SU-DHL-6 (cell line): ENCODE results near the gene ADAMTS14.

Experiments used
- H2AFZ ChIP-seq: fragments of 200-600 bp; sonication (generic); 2 replicates; pipeline ENCODE4 v1.6.1; 2014; ENCODE audit warnings: low read depth, mild to moderate bottlenecking, moderate library complexity, mixed read lengths, antibody characterized with exemption, low read length; ENCODE audit not compliant: severe bottlenecking
- H3F3A ChIP-seq: fragments of 200-600 bp; shearing (Covaris generic); 2 replicates; pipeline ENCODE4 v1.6.0; 2016; ENCODE audit warnings: antibody characterized with exemption, mild to moderate bottlenecking; ENCODE audit not compliant: insufficient read depth
- H3K27ac ChIP-seq: fragments of 200-600 bp; sonication (generic); 2 replicates; pipeline ENCODE4 v1.5.1; 2016; ENCODE audit warnings: low read depth, mild to moderate bottlenecking, low read length, moderate library complexity, mixed read lengths
- H3K27me3 ChIP-seq: fragments of 200-600 bp; sonication (generic), shearing (Covaris generic); 2 replicates; pipeline ENCODE4 v1.6.0; 2014; ENCODE audit warnings: mild to moderate bottlenecking, low read length
- H3K36me3 ChIP-seq: fragments of 200-600 bp; sonication (generic); 2 replicates; pipeline ENCODE4 v1.6.1; 2014; ENCODE audit warnings: mild to moderate bottlenecking, low read length, mixed read lengths
- H3K4me2 ChIP-seq: fragments of 300-600, 200-600 bp; shearing (Covaris generic), sonication (generic); 2 replicates; pipeline ENCODE4 v1.6.0; 2014; ENCODE audit warnings: low read length, low read depth, mild to moderate bottlenecking; ENCODE audit not compliant: poor library complexity, severe bottlenecking
- H3K4me3 ChIP-seq: fragments of 200-600 bp; sonication (generic); 2 replicates; pipeline ENCODE4 v1.5.1; 2014; ENCODE audit warnings: antibody characterized with exemption, low read length, mild to moderate bottlenecking, mixed read lengths; ENCODE audit not compliant: insufficient read depth, poor library complexity, severe bottlenecking
- H3K79me2 ChIP-seq: fragments of 200-600 bp; sonication (generic); 2 replicates; pipeline ENCODE4 v1.6.1; 2014; ENCODE audit warnings: mild to moderate bottlenecking, low read length, moderate library complexity; ENCODE audit not compliant: insufficient read depth
- H3K9ac ChIP-seq: fragments of 200-600 bp; sonication (generic); 2 replicates; pipeline ENCODE4 v1.7.0; 2014; ENCODE audit warnings: mild to moderate bottlenecking, low read length
- H3K9me2 ChIP-seq: fragments of 200-600 bp; sonication (generic); replicated peaks from 2 replicates; pipeline ENCODE4 v1.6.1; 2014; ENCODE audit warnings: low read length; ENCODE audit not compliant: insufficient read depth
- H3K9me3 ChIP-seq: fragments of 200-600 bp; sonication (generic); 2 replicates; pipeline ENCODE4 v1.6.1; 2014; ENCODE audit warnings: low read length, mixed read lengths; ENCODE audit not compliant: insufficient read depth
- H4K20me1 ChIP-seq: fragments of 200-600 bp; sonication (generic); 2 replicates; pipeline ENCODE4 v1.6.1; 2014; ENCODE audit warnings: low read depth, mild to moderate bottlenecking, antibody characterized with exemption, low read length, moderate library complexity, mixed read lengths
- CTCF ChIP-seq: fragments of 200-600 bp; sonication (generic); IDR thresholded peaks from one replicate; pipeline ENCODE4 v1.5.1; 2017; ENCODE audit warnings: antibody characterized with exemption, mild to moderate bottlenecking, low read length, moderate library complexity; ENCODE audit not compliant: insufficient read depth, poor library complexity, severe bottlenecking
- EZH2phosphoT487 ChIP-seq: fragments of 200-600 bp; sonication (generic), shearing (Covaris generic); conservative IDR thresholded peaks from 2 replicates; pipeline ENCODE4 v1.6.1; 2018; ENCODE audit warnings: mild to moderate bottlenecking, antibody characterized with exemption, low read length, moderate library complexity, mixed read lengths

Gene ADAMTS14

GRCh38 chr10:70780370-70780760, 108.1 kb downstream of the ADAMTS14 start:
- Histone ChIP-seq H3K36me3 (no peaks in the 10 kb centered on the region), H3K4me2 (no peak overlapping the region), H3F3A (no peaks in the 10 kb centered on the region), H3K9me2 (no peaks in the 10 kb centered on the region), H3K9me3 (no peaks in the 10 kb centered on the region), H3K9ac (no peak overlapping the region), H3K27me3 (no peaks in the 10 kb centered on the region), H2AFZ (no peak overlapping the region), H4K20me1 (no peaks in the 10 kb centered on the region), H3K27ac (no peak overlapping the region), H3K4me3 (no peak overlapping the region), H3K79me2 (no peaks in the 10 kb centered on the region)
- TF ChIP-seq CTCF, result no peak
- no peak for TF ChIP-seq EZH2phosphoT487

- Histone ChIP-seq H3K79me2 (no peaks in the 10 kb centered on the region), H3K4me3 (no peak overlapping the region), H4K20me1 (no peaks in the 10 kb centered on the region), H3K4me2 (no peak overlapping the region), H3K9ac (no peak overlapping the region), H3K27ac (no peak overlapping the region), H2AFZ (no peak overlapping the region), H3K27me3 (no peaks in the 10 kb centered on the region), H3K9me3 (no peaks in the 10 kb centered on the region), H3K36me3 (no peaks in the 10 kb centered on the region), H3K9me2 (no peaks in the 10 kb centered on the region), H3F3A (no peaks in the 10 kb centered on the region)
- no peak for TF ChIP-seq CTCF
- no peak for TF ChIP-seq EZH2phosphoT487
Observed at GRCh38 chr10:70780772-70781171, 108.5 kb downstream of the ADAMTS14 start.

- TF ChIP-seq EZH2phosphoT487 (no peak), CTCF (no peak)
- H3F3A ChIP-seq, result no peaks in the 10 kb centered on the region
Observed at GRCh38 chr10:70781461-70782051, 109.2 kb downstream of the ADAMTS14 start.

More at GRCh38 chr10:70781461-70782051, 109.2 kb downstream of the ADAMTS14 start:
- H3K27ac ChIP-seq, result no peak overlapping the region
- H3K9me3 ChIP-seq, result no peaks in the 10 kb centered on the region
- H3K79me2 ChIP-seq, result no peaks in the 10 kb centered on the region
- H4K20me1 ChIP-seq, result no peaks in the 10 kb centered on the region
- no peak overlapping the region for H3K4me2 ChIP-seq
- no peaks in the 10 kb centered on the region for H3K27me3 ChIP-seq
- no peak overlapping the region for H3K9ac ChIP-seq
- no peak overlapping the region for H2AFZ ChIP-seq
- H3K36me3 ChIP-seq, result no peaks in the 10 kb centered on the region
- no peaks in the 10 kb centered on the region for H3K9me2 ChIP-seq
- no peak overlapping the region for H3K4me3 ChIP-seq
